Panc1 (cell line): ENCODE measurements around the gene DDOST.

Experiments
- CTCF ChIP-seq: fragments of 450-650 bp; IDR thresholded peaks from 2 replicates; pipeline ENCODE4 v1.5.1; 2017; ENCODE audit warnings: mild to moderate bottlenecking
- SIN3A ChIP-seq: IDR thresholded peaks from 2 replicates; pipeline ENCODE4 v1.6.1; 2012; ENCODE audit warnings: low read depth, mild to moderate bottlenecking, low read length, moderate library complexity, borderline replicate concordance; ENCODE audit not compliant: insufficient read depth

DNA sequence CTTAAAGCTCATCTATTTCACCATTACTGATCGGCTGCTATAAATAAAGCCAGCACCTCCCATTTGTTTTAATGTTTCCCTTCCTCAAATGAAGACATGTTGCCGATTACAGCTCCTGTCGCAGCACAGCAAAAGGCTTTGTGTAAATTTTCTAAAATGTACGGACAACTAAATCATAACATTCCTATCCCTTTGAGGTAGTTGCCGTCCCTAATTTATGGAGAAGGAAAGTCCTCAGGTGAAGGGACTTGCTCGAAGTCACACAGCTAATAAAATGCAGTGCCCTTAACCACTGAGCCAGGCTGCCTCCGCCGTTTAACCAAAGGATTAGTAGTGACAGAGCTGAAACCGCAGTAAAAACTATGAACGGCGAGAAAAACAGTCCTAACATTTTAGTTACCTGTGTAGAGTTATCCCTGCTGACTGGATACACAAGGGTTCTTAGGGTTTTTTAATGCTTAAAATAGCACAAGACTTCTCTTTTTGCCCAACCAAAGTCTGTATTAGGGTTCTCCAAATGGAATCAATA is 27.0 kb downstream of the DDOST start:
- no peak for TF ChIP-seq CTCF
- TF ChIP-seq SIN3A, result no peak
